ENCODE results near the gene SLC9A4.
A peak's percentile ranks its signal among the peaks of the same experiment; 100 is the strongest.

Gene SLC9A4

DNA sequence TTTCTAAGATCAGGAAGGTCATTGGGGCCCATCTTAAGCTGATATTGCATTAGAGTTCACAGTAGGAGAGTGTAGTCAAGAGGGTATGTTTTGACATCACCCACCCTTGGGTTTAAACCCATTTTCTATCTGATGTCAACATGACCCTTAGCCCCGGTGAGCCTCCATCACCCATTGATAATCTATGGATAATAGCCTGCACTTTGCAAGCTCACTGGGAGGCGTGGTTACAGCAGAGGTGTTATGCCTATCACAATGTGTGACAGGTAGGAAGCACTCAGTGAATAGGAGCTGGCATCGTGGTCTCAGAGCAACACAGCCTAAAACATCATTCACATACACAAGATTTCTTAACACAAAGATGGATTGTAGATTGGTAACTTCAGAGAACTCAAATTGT lies 28.8 kb upstream of the SLC9A4 start:
- DNase-seq = no peak
- in situ Hi-C loops (cut with MboI; ENCODE audit: low pct_unique_long_range_greater_than_20kb, low sequenced_read_pairs) = loop anchor here (10.0 to 25.0 kb wide), 2 partner anchors 189 to 432 kb away; no protein-coding TSS in a partner anchor

DNA sequence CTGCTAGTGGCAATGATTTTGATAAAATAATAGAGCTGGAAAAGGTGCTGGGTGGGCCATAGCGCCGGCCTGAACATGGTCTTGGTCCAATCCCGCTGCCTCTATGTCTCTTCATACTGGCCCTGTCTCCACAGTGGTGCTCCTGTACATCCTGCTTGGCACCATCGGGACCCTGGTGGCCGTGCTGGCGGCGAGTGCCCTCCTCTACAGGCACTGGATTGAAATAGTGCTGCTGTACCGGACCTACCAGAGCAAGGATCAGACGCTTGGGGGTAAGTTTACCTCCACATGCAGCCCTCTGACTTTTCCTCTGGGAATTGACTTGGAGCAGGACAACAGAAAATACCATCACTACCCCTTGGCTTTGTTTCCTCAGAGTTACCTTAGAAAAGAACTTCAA lies 26.1 kb upstream of the SLC9A4 start:
- in situ Hi-C loops (cut with MboI; ENCODE audit: low pct_unique_long_range_greater_than_20kb, low sequenced_read_pairs) = loop anchor here (10.0 to 25.0 kb wide), 2 partner anchors 192 to 435 kb away; no protein-coding TSS in a partner anchor
- DNase-seq = no peak

DNA sequence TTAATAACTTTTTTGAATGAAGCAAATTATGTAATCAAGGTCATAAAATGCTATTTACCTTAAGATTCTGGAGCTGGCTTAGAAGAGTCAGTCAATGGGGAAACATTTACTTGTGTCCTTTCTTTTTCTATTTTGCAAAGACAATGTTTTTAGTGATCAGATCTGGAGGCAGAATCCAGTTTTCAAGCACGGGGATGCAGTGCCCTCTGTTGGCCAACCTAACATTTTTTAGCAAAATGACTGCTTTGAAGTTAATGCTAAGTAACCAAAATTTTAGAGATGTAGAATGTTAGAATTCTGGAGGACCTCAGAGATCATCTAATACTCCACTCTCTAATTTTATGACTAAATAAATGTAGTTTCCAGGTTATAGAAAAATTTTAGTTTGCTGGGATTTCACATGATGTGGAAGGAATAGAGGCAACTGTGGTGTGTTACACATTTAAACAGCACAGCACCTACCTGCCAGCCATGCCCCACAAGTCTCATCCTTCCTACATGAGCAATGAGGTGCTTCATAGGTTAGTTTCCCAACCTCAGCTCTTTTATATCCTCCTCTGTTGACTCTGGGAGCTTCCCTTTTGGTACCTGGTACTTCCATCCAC lies 23.6 kb upstream of the SLC9A4 start:
- DNase-seq = peak; percentile 71
- in situ Hi-C loops (cut with MboI; ENCODE audit: low pct_unique_long_range_greater_than_20kb, low sequenced_read_pairs) = loop anchor here (10.0 to 25.0 kb wide), 2 partner anchors 195 to 437 kb away; no protein-coding TSS in a partner anchor

DNA sequence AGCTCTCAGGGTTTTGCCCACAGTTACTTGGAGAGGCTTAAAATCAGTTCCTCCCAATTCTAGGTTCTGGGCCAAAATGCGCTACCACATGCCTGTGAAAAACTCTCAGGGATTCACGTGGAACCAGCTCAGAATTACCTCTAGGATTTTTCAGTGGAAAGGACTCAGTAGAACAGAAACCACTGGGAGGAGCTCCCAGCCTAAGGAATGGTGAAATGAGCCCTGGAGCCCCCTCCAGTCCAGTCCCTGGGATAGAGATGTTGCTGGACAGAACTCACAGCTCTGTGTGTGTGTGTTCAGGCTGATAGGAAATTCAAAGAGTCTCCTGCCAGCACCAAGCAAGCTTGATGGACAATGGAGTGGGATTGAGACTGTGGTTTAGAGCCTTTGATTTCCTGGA lies 21.1 kb upstream of the SLC9A4 start:
- in situ Hi-C loops (cut with MboI; ENCODE audit: low pct_unique_long_range_greater_than_20kb, low sequenced_read_pairs) = no loop called here
- no peak for DNase-seq

DNA sequence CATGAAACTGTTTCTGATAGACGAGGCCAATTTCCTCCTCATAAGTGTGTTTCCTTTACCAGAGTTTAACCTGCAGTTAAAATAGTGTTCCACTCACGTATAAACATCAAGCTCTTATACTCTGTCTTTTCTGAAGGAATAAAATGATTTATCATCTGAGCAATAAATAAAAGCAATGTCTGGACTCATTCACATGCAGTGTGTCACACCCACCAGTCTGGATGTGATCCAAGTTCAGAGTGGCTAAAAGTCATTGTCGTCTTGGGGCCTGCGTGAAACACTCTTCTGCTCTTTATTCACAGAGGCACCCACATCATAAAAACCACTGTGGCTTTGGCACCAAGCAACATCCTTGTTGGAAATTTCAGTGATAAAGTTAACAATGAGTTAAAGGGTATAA lies 19.5 kb upstream of the SLC9A4 start:
- no peak for DNase-seq
- in situ Hi-C loops (cut with MboI; ENCODE audit: low pct_unique_long_range_greater_than_20kb, low sequenced_read_pairs) = no loop called here

DNA sequence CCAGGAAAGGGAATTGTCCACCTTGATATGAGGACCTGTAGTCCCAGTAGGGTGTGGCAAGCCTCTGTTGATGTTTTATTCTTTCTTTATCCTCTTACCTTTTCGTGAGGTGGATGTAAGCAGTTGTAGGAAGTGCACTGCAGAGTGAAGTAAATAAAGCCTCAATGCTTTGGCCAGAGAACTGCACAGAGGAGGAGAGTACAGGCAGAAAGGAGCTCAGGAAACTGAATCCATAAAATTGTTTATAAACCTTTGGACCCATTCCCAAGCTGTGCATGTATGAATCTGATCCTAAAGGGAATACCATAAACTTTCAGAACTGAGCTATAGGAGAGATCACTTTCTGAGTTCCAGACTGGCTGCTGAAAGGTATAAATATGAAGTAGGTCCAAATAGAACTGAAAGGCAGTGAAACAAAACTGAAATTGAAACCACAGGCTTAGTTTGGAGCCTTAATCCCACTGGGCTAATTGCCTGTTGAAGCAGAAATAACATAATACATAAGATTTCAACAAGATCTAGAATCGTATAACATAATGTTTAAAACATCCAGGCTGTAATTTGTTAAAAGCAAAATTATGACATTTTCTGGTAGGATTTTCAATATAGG lies 17.9 kb upstream of the SLC9A4 start:
- in situ Hi-C loops (cut with MboI; ENCODE audit: low pct_unique_long_range_greater_than_20kb, low sequenced_read_pairs) = no loop called here
- DNase-seq = no peak

DNA sequence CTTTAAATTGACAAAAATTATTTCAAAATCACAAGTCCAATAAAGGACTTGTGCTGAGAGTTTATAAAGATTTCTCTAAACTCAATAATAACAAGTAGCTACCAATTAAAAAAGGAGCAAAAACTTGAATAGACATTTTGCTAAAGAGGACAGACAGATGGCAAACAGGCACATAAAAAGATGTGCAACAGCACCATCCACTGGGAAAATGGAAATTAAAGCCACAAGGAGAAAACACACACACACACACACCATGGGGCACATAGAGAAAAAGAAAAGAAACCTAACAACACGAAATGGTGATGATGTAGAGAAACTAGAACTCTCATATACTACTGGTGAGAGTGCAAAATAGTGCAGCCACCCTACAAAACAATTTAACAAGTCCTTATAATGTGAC lies 12.6 kb upstream of the SLC9A4 start:
- DNase-seq = no peak
- in situ Hi-C loops (cut with MboI; ENCODE audit: low pct_unique_long_range_greater_than_20kb, low sequenced_read_pairs) = no loop called here

DNA sequence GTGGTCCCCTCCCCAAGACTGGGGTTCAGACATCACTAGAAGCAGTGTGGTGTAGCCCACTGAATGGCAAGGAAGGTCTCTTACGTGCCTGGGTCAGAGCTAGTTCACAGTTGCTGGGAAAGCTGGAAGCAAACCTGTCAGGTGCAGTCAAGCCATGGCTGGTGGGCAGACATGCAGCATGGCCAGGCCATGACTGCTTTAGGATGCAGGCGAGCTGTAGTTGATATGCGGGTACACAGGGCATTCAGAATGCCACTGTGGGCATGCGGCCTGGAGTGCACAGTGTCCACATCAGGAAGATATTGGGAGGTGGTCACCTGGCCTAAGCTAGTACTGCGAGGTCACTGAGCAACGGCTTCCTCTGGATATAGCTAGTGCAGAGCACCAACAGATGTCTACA lies 11.8 kb upstream of the SLC9A4 start:
- DNase-seq = no peak
- in situ Hi-C loops (cut with MboI; ENCODE audit: low pct_unique_long_range_greater_than_20kb, low sequenced_read_pairs) = no loop called here

DNA sequence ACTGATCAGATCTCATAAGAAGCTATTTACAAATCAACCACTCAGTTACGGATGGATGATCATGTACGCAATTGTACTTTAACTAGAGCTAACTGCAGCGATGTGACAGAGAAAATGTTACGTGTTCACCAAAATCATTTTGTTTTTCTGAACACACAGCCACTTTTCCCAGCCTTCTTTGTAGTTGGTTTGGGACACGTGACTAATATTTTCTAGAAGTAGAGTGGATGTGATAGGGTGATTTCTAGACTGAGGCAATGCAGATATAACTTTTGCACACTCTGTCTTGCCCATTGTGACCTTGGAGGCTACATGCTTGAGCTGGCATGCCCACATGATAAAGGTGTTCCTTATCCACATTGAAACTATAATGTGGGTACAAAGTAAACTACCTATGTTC lies 9.9 kb upstream of the SLC9A4 start:
- no peak for DNase-seq
- in situ Hi-C loops (cut with MboI; ENCODE audit: low pct_unique_long_range_greater_than_20kb, low sequenced_read_pairs) = no loop called here

DNA sequence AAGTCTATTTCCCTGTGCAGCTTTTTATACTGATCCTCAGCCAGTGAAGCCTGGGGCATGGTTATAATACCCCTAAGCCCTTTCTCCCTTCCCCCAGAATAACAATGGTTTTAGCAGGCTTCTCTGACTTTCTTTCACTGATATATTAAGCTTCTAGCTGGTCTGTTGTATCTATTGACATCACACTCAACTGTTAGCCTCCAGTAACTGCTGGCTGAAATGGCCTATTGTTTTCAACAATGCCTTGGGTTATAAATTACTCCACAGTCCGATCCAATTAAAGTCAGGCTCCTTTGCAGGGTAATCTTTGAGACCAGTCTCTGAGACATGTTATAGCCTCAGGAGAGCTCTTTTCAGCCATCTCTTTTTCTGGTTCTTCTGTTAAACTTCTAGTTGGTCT lies 2.9 kb upstream of the SLC9A4 start:
- in situ Hi-C loops (cut with MboI; ENCODE audit: low pct_unique_long_range_greater_than_20kb, low sequenced_read_pairs) = no loop called here
- DNase-seq = no peak

DNA sequence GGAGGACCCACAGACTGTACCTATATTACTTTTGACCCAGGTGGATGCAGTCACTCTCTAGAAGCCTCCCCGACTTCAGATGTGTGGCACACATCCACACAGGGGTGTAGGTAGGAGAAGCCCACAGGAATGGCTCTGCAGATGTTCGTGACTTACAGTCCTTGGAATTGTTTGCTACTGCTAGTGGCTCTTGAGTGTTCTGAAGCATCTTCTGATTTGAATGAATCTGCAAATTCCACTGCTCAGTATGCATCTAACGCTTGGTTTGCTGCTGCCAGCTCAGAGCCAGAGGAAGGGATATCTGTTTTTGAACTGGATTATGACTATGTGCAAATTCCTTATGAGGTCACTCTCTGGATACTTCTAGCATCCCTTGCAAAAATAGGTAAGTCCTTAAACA lies 605 bp downstream of the SLC9A4 start:
- DNase-seq = no peak
- in situ Hi-C loops (cut with MboI; ENCODE audit: low pct_unique_long_range_greater_than_20kb, low sequenced_read_pairs) = no loop called here

DNA sequence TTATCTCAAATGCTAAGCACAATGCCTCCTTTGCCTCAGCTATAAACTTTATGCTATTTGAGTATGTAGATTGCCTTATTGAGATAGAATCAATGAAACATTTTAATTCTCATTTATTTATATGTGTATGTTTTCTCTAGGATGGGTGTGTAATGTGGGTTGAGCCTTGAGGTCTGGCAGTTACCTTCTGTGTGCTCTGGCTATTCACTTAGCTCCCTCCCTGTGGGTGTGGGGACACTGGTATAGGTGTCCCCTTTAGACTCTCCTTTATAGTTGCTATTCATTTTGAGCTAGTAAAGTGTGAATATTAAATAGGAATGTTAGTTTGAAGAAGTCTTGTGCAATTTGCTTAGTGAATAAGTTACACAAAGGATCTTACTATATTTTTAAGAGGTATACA lies 1.8 kb downstream of the SLC9A4 start:
- no peak for DNase-seq

DNA sequence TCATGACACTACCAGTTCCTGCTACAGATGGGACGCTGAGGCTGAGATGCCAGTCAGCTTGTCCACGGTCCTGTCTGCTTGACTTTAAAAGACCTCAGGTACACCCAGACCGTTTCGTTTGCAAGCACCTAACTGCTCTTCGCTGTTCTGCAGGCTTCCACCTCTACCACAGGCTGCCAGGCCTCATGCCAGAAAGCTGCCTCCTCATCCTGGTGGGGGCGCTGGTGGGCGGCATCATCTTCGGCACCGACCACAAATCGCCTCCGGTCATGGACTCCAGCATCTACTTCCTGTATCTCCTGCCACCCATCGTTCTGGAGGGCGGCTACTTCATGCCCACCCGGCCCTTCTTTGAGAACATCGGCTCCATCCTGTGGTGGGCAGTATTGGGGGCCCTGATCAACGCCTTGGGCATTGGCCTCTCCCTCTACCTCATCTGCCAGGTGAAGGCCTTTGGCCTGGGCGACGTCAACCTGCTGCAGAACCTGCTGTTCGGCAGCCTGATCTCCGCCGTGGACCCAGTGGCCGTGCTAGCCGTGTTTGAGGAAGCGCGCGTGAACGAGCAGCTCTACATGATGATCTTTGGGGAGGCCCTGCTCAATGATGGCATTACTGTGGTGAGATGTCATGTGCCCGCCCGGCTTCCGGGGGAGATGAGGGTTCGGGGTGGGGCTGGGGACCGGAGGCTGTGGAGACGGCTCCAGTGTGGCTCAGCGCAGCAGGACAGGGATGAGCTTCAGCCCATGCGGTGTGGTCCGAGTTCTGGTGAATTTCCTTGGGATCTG lies 5.9 kb downstream of the SLC9A4 start:
- in situ Hi-C loops (cut with MboI; ENCODE audit: low pct_unique_long_range_greater_than_20kb, low sequenced_read_pairs) = no loop called here
- no peak for DNase-seq

More for the DNA sequence above, 1.8 kb downstream of the SLC9A4 start:
- in situ Hi-C loops (cut with MboI; ENCODE audit: low pct_unique_long_range_greater_than_20kb, low sequenced_read_pairs) = no loop called here

DNA sequence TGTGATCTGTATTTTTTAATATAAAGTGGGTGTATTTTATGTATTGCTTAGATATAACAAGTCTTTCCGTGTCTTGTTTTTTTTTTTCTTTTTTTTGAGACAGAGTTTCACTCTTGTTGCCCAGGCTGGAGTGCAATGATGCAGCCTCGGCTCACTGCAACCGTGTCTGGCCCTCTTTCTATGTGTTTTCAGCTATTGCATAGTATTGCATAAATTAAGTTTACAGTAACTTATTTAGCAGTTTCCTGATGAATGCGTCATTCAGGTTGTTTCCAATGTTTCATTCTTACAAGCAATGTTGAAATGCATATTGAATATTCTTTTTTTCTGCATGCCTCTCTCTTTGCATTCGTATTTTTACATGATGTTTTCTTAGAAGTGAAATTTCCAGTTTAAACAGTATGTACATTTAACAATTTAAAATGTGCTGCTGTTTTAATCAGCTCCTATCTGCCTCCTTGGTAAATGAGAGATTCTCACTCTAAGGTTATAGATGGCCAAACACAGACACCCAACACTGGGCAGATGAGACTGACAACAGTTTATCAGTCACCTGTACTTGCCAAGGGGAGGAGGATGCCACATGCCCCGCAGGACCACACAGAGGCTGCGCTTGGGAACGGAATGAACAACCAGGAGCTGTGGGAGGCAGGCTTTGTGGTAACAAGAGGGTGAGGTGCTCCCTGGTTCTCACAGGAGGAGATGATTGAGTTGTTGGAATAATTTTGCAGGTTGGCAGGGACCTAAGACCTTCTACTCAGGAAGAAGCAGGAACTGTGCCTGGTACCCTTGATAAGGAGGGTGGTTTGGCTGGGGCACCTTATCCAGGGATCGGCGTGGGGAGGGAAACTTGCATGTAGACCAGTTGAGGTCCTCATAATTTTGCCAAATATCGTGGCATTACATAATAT lies 7.5 kb downstream of the SLC9A4 start:
- in situ Hi-C loops (cut with MboI; ENCODE audit: low pct_unique_long_range_greater_than_20kb, low sequenced_read_pairs) = no loop called here
- DNase-seq = no peak

DNA sequence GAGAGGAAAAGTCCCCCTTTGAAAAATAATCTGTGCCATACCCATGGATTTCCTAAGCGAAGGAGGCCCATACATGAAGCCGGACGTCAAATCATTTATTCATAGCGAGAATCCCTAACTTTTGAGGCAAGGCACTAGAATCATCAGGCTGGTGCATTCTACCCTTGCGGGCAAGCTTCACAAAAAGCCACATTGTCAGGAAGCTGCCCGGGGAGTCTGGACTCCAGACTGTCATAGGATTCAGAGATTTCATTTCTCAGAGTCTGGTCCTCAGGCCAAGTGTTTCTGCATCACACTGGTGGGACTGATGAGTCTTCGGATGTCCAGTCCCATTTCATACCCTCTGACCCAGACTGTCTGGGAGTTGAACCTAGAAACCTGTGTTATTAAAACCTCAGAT lies 8.9 kb downstream of the SLC9A4 start:
- DNase-seq = no peak
- in situ Hi-C loops (cut with MboI; ENCODE audit: low pct_unique_long_range_greater_than_20kb, low sequenced_read_pairs) = no loop called here

DNA sequence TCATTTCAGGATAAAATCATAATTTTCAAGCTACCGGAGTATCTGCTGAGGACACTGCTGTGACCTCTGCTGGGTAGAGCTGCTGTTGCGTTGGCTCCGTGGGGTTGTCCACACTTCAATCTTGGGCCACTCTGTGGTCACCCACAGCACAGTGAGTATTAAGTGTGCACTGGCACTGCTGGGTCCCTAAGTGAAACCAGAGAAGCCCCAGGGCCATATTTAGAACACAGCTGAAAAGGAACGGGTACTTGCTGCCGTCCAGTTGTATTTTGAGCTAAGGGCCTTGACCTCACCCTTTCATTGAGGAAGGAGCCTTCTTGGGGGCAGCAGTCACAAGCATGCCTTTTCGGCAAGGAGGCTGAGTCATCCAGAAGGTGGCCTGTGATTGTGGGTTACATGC lies 10.1 kb downstream of the SLC9A4 start:
- DNase-seq = no peak
- in situ Hi-C loops (cut with MboI; ENCODE audit: low pct_unique_long_range_greater_than_20kb, low sequenced_read_pairs) = no loop called here

DNA sequence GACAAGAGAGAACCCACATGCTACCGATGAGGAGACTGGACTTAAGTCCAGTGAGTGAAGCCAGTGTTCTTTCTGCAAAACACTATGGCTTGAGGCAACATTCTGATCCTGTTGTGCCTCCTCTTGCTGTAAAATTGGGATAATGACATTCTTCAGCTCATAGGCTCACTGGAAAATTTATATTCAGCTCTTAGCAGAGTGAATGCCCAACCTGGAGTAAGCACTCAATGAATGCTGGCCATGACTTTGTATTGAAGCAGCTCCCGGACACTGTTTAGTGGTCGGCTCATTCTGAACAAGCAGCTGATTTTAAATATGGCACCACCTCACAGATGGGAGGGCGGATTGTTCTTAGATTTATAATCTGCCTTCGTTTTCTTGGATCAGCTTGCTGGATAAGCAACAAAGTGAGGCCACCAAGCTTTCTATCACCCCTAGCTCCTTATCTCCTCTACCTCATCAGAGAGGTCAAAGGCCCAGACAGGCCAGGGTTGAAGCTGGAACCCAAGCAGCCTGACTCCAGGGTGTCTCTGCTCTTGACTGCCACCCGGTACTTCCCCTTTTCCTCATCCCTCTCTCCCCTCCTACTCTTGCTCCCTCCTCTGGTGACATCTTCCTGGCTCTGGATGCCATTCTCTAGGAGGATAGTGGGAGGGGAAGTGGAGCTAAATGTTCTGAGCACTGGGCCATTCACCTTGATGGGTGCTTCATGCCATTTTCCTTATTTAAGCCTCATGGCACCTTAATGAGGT lies 11.5 kb downstream of the SLC9A4 start:
- DNase-seq = peak; percentile 31
- in situ Hi-C loops (cut with MboI; ENCODE audit: low pct_unique_long_range_greater_than_20kb, low sequenced_read_pairs) = no loop called here

DNA sequence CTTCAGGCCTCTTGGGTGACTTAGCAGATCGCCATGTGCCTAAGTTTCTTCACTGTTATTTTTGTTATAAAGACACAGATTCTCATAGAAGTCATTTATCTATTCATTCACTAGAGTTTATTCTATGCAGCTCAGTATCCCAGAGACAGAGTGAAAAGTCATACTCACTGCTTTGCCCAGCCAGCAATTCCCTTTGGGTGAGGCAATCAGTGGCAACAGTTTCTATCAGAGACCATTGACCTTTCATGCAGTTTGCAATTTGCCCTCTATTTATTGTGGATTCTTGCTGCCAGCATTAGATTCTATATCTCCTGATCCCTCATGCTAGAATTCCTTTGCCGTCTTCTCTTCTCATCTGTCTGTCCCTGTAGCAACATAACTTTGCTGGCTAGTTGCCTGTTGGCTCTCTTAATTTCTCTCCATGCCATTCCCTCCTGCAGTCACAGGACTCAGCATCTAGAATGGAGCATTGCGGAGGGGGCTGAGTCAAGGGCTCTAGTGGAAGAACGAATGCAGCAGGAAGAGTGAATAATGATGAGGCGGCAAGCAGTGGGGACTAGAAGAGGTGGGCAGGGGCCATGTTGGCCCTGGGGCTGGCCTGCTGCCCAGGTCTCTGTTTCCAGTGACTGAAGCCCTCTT lies 12.2 kb downstream of the SLC9A4 start:
- no peak for DNase-seq
- in situ Hi-C loops (cut with MboI; ENCODE audit: low pct_unique_long_range_greater_than_20kb, low sequenced_read_pairs) = no loop called here
